Measurements from ENCODE around the gene VPS13D. TPM values are rescaled to one million over a fixed set of nuclear protein-coding genes. Genes with fewer than 3 reads are reported as not detected.

VPS13D gene
- total RNA-seq, 1 experiment from 2014 or later: 36.5 TPM

GRCh38 chr1:12541274-12542137 lies 311.7 kb downstream of the VPS13D start:
- CTCF ChIA-PET: interaction anchor here (0.7 kb wide), 2 partner anchors 40 to 67 kb away, joined by 3 to 4 read pairs; no protein-coding TSS in a partner anchor
- H3K4me3 Mint-ChIP-seq (ENCODE audit: unreplicated experiment): no peak overlapping the region
- TF ChIP-seq CTCF (IDR thresholded peaks at IDR 0.05; ENCODE audit: unreplicated experiment): no peak
- H3K27ac Mint-ChIP-seq (ENCODE audit: low read depth, unreplicated experiment): no peak overlapping the region
- H3K36me3 Mint-ChIP-seq (ENCODE audit: insufficient read depth, unreplicated experiment): peaks cover 5% of the 10 kb centered on the region
- H3K4me1 Mint-ChIP-seq (ENCODE audit: insufficient read depth, unreplicated experiment): no peaks in the 10 kb centered on the region
- POLR2A ChIA-PET: no interaction called here
- peaks cover 53% of the 10 kb centered on the region for H3K27me3 Mint-ChIP-seq (ENCODE audit: insufficient read depth, unreplicated experiment)
- no peaks in the 10 kb centered on the region for H3K9me3 Mint-ChIP-seq (ENCODE audit: unreplicated experiment)
- DNase-seq (ENCODE audit: unreplicated experiment): no peak
- no TSS peak for BruUV-seq (replicated peaks)
- intact Hi-C loops (cut with micrococcal nuclease): no loop called here

- no peak for DNase-seq (ENCODE audit: unreplicated experiment)
- Mint-ChIP-seq H3K36me3 (ENCODE audit: insufficient read depth, unreplicated experiment) (peaks cover 5% of the 10 kb centered on the region), H3K4me3 (ENCODE audit: unreplicated experiment) (no peak overlapping the region), H3K9me3 (ENCODE audit: unreplicated experiment) (no peaks in the 10 kb centered on the region), H3K27me3 (ENCODE audit: insufficient read depth, unreplicated experiment) (peaks cover 53% of the 10 kb centered on the region), H3K4me1 (ENCODE audit: insufficient read depth, unreplicated experiment) (no peaks in the 10 kb centered on the region), H3K27ac (ENCODE audit: low read depth, unreplicated experiment) (no peak overlapping the region)
- TF ChIP-seq CTCF (IDR thresholded peaks at IDR 0.05; ENCODE audit: unreplicated experiment): no peak
- CTCF ChIA-PET: interaction anchor here (0.7 kb wide), 1 partner anchor 41 kb away, joined by 4 read pairs; no protein-coding TSS in a partner anchor
- no TSS peak for BruUV-seq (replicated peaks)
- intact Hi-C loops (cut with micrococcal nuclease): no loop called here
- POLR2A ChIA-PET: no interaction called here
Observed at GRCh38 chr1:12542138-12542465, 312.3 kb downstream of the VPS13D start.

GRCh38 chr1:12542616-12543592 lies 313.1 kb downstream of the VPS13D start:
- H3K4me3 Mint-ChIP-seq (ENCODE audit: unreplicated experiment): no peak overlapping the region
- DNase-seq (ENCODE audit: unreplicated experiment): no peak
- H3K36me3 Mint-ChIP-seq (ENCODE audit: insufficient read depth, unreplicated experiment): peaks cover 5% of the 10 kb centered on the region
- H3K4me1 Mint-ChIP-seq (ENCODE audit: insufficient read depth, unreplicated experiment): no peaks in the 10 kb centered on the region
- no TSS peak for BruUV-seq (replicated peaks)
- H3K9me3 Mint-ChIP-seq (ENCODE audit: unreplicated experiment): no peaks in the 10 kb centered on the region
- no peak overlapping the region for H3K27ac Mint-ChIP-seq (ENCODE audit: low read depth, unreplicated experiment)
- CTCF ChIA-PET: interaction anchor here (0.7 kb wide), 1 partner anchor 41 kb away, joined by 4 read pairs; no protein-coding TSS in a partner anchor
- POLR2A ChIA-PET: no interaction called here
- peaks cover 53% of the 10 kb centered on the region for H3K27me3 Mint-ChIP-seq (ENCODE audit: insufficient read depth, unreplicated experiment)
- intact Hi-C loops (cut with micrococcal nuclease): no loop called here
- TF ChIP-seq CTCF (IDR thresholded peaks at IDR 0.05; ENCODE audit: unreplicated experiment): no peak

GRCh38 chr1:12543740-12544154 lies 313.9 kb downstream of the VPS13D start:
- H3K4me3 Mint-ChIP-seq (ENCODE audit: unreplicated experiment): no peak overlapping the region
- no TSS peak for BruUV-seq (replicated peaks)
- TF ChIP-seq CTCF (IDR thresholded peaks at IDR 0.05; ENCODE audit: unreplicated experiment): no peak
- peaks cover 52% of the 10 kb centered on the region for H3K27me3 Mint-ChIP-seq (ENCODE audit: insufficient read depth, unreplicated experiment)
- no peaks in the 10 kb centered on the region for H3K4me1 Mint-ChIP-seq (ENCODE audit: insufficient read depth, unreplicated experiment)
- H3K36me3 Mint-ChIP-seq (ENCODE audit: insufficient read depth, unreplicated experiment): peaks cover 5% of the 10 kb centered on the region
- POLR2A ChIA-PET: no interaction called here
- intact Hi-C loops (cut with micrococcal nuclease): no loop called here
- CTCF ChIA-PET: no interaction called here
- no peaks in the 10 kb centered on the region for H3K9me3 Mint-ChIP-seq (ENCODE audit: unreplicated experiment)
- no peak for DNase-seq (ENCODE audit: unreplicated experiment)
- no peak overlapping the region for H3K27ac Mint-ChIP-seq (ENCODE audit: low read depth, unreplicated experiment)

All from MCF 10A (cell line).